Measurements from ENCODE around the gene RNF41.
"Not testable (repeated sequence)": the region's sequence is repeated elsewhere in the genome, so short reads cannot be mapped to it uniquely, and the experiment has no call there.

RNF41 gene

DNA sequence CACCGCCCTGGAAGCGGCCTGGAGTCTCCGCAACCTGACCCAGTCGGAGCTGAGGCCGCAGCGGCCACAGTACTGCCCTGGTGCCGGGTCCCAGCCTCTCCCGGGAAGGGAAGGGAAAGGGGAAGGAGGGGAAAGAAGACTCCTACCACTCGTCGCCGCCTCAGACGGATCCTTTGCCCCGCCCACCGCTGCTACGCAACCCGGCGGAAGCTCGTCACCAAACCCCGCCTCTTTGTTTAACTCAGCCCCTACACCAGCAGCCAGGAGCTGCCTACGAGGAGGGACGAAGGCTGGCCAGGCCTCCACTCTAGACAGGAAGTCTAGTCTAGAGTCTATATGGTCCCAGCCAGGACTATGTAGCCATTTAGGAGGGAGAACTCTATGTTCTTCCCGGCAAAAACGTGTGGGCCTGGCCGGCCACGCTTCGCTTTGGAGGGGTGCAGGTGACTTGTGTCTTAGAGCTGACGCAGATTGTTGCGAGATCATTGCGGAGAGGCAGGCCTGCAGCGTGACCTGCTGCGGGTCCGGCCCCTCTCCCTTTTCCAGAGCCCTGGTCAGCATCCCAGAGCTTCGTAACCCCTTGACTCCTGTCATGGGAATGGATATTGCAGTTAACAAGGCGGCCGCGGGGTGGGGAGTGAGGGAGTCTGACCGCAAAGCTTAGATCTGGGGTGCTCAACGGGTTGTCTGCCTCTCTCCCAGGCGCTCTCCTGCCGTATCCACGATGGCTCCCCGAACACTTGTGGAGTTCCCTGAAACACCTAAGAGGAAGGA is at the start of gene RNF41:
TSS of gene RNF41 (minus strand) at position 166 of the 774 bp plus-strand sequence. CDS start 7,875 bp downstream, outside the sequence.
- peak; percentile 88 for DNase-seq

GRCh38 chr12:56271031-56271430 is 49.3 kb upstream of the RNF41 start:
- DNase-seq: no peak

GRCh38 chr12:56267443-56268071 is 45.8 kb upstream of the RNF41 start:
- no peak for DNase-seq

DNA sequence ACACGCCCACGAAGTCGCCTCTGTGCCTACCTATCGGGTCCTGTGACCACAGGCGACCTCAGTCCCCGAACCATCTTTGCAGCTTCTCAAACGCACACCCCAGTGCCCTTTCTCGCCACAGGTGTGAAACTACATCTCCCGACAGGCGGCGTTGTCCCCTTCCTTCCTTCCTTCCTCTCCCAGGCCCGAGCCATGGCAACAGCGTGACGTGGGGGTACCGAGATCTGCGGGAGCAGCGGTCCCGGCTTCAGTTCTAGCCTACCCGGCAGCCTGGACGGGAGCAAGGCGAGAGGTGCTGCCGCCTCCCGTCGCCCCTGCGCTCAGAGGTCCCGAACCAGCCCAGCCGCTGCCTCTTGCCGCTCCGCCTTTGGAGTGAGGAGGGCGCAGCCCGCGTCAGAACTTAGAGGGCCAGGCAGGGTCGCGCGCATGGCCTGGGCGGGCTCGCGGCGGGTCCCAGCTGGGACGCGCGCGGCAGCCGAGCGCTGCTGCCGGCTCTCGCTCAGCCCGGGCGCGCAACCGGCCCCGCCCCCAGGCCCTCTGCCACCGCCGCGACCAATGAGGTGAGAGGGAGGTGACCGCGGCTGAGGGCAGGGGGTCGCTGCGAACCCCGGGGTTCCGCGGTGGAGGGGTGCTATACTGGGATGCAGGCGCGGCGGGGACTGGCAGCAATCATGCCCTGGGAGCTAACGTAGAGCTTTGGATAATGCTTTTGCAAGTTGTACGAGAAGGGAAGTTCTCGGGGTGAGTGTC is 45.1 kb upstream of the RNF41 start, which contains the start of gene COQ10A:
TSS of gene COQ10A (plus strand) at position 250 of the 750 bp plus-strand sequence. CDS start at position 427, 177 bp downstream.
- peak; percentile 83 for DNase-seq

- not testable (repeated sequence) for DNase-seq
These were observed 44.5 kb upstream of the RNF41 start for GRCh38 chr12:56266068-56266692.

DNA sequence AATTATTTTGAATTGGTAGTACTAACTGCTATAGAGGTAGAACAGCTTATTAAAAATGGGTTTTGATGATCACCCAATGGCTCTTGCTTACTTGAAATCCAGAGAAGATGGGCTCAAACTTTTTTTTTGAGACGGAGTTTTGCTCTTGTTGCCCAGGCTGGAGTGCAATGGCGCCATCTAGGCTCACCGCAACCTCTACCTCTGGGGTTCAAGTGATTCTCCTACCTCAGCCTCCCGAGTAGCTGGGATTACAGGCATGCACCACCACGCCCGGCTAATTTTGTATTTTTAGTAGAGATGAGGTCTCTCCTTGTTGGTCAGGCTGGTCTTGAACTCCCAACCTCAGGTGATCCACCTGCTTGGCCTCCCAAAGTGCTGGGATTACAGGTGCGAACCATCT is 41.2 kb upstream of the RNF41 start:
- DNase-seq: not testable (repeated sequence)

DNA sequence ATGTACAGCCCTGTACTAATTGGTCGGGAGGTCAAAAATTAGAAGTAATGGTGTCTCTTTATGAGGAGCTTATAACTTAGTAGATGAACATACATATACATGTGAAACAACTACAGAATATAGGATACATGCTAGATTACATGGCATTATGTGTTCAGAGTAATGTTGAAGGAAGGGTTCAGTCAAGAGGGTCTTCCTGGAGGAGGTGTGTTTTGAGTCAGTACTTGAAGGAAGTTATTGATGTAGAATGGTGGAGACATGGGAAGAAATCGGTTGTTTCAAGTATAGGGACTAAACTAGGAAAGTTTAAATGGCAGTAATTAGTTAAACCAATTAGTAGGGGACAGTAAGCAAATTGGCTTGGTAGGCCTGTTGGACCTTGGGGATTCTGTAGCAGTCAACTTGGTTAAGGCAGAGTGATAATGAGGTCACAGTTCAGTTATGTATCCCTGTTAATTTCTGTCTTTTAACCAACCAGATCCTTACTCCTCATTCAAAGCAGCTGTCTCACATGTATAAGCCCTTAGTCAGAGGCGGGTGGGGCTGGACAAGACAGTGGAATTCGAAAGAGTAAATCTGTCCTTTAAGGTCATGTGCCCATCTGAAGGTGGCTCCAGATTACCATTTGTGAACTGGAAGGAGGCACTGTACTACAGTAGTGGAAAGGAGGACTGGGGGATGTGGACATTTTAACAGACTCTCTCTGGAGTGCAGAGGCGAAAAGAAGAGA is 39.9 kb upstream of the RNF41 start:
- no peak for DNase-seq

- DNase-seq: no peak
These were observed 39.2 kb upstream of the RNF41 start for GRCh38 chr12:56260921-56261320.

GRCh38 chr12:56260380-56260779 is 38.7 kb upstream of the RNF41 start:
- DNase-seq: no peak

GRCh38 chr12:56258820-56259183 is 37.1 kb upstream of the RNF41 start:
- DNase-seq: no peak

GRCh38 chr12:56258068-56258819 is 36.5 kb upstream of the RNF41 start, which contains the start of gene ANKRD52:
ANKRD52 (minus strand) TSS chr12:56258384; CDS start chr12:56258269, 115 bp downstream.
- DNase-seq: peak; percentile 66

GRCh38 chr12:56257491-56258067 is 35.9 kb upstream of the RNF41 start:
- DNase-seq: no peak

DNA sequence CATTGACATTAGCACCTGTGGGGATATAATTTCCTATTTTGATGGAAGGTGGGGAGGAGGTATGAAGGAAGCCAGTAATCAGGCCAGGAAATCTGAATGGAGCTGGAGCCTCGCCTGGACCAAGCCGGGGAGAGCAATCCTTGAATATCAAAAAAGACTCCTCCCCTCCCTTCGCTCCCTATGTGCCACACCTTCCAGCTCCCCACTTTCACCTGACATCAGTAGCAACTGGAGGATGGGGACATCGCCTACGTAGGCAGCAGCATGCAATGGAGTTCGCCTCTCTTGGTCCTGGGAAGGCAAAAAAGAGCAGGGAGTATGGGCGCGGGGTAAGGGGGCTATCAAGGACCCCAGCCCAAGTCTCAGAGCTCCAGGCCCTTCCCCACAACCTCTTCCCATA is 35.3 kb upstream of the RNF41 start:
- DNase-seq: no peak

DNA sequence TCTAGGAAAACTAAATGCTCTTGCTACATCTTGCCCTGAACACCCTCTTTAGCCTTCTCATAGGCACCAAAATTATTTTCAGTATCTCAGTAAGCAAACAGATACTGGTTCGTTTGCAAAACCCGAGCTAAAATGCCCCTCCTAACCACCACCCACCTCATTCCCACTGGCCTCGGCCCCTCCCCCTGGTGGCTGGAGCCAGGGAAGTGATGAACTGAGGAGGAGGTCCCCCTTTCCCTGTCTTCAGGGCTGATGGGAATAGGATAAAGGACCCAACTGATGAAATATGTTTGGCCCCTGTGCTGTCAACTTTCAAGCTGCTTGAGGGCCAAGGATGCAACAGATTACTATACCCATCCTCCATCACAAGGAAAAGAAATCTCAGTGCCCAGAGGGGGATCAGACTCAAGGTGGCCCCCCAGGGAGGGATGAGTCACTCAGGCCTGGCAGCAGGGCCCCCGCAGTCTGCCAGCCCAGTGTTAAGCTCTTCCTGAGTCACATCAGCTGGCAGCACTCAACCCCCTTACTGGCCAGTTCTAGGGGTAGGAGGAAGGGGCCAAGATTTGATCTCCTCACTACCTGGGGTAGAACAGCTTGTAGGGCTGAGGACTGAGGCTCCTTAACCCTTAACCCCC is 34.7 kb upstream of the RNF41 start:
- DNase-seq: no peak

- DNase-seq: no peak
These were observed 33.9 kb upstream of the RNF41 start for GRCh38 chr12:56255671-56256070.

- DNase-seq: no peak
These were observed 31.4 kb upstream of the RNF41 start for GRCh38 chr12:56253091-56253490.

GRCh38 chr12:56252649-56253048 is 30.9 kb upstream of the RNF41 start:
- DNase-seq: no peak

GRCh38 chr12:56248711-56249110 is 27.0 kb upstream of the RNF41 start:
- no peak for DNase-seq

GRCh38 chr12:56247923-56248322 is 26.2 kb upstream of the RNF41 start:
- DNase-seq: no peak

GRCh38 chr12:56244494-56244893 is 22.8 kb upstream of the RNF41 start:
- DNase-seq: no peak

DNA sequence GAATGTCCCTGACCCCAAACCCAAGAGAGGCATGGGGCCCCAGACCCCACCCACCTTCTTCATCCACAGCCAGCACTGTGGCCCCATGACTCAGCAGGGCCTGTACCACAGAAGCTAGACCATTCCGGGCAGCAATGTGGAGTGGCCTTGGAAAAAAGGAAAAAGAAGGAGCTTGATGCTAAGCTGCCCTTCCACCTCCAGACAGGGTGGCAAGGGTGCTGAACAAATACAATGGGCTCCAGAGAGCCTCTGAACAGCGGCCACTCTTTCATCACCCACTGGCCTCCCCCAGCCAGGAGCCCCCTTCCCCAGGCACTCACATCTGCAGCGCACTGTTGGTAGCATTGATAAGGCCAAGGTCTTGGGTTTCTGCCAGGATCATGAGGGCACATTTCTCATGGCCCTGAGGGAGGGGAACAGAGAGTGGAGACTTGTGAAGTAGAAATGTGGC is 22.0 kb upstream of the RNF41 start:
- no peak for DNase-seq

All from activated CD4-positive, alpha-beta T cell treated with anti-CD3 and anti-CD28 coated beads for 1 hour (primary cell).